Astrocyte (in vitro differentiated cells and primary cell): ENCODE results near the gene CNNM2.

Experiments
- CTCF ChIP-seq: IDR thresholded peaks from 2 replicates; pipeline ENCODE4 v1.5.1; 2011; ENCODE audit warnings: low read depth, mild to moderate bottlenecking, inconsistent platforms, low read length, moderate library complexity; ENCODE audit not compliant: insufficient read depth
- EZH2 ChIP-seq: IDR thresholded peaks from 2 replicates; pipeline ENCODE4 v1.6.1; 2012; ENCODE audit warnings: mild to moderate bottlenecking, low read length, inconsistent platforms; ENCODE audit not compliant: insufficient read depth

- no peak for TF ChIP-seq EZH2
- TF ChIP-seq CTCF: no peak
Observed at GRCh38 chr10:103120977-103121735, 203.1 kb downstream of the CNNM2 start.
